ENCODE data around the gene PLA2G4E. TPM values are rescaled to one million over a fixed set of nuclear protein-coding genes. Genes with fewer than 3 reads are reported as not detected.

PLA2G4E gene
- total RNA-seq, 1 donor from 2014 or later = 1.5 TPM

GRCh38 chr15:42007386-42007785 lies 13.5 kb downstream of the PLA2G4E start:
- Histone ChIP-seq H3K4me3 (no peak overlapping the region), H3K27ac (no peak overlapping the region), H3K27me3 (no peaks in the 10 kb centered on the region), H3K9me3 (no peaks in the 10 kb centered on the region), H3K36me3 (no peaks in the 10 kb centered on the region), H3K4me1 (no peaks in the 10 kb centered on the region)
- intact Hi-C loops (cut with DNase I) = no loop called here
- ATAC-seq (no peak), DNase-seq (no peak)
- TF ChIP-seq CTCF (IDR thresholded peaks at IDR 0.05) = no peak

- no peak for TF ChIP-seq CTCF (IDR thresholded peaks at IDR 0.05)
- H3K27me3 ChIP-seq = no peaks in the 10 kb centered on the region
- H3K27ac ChIP-seq = no peak overlapping the region
- no peaks in the 10 kb centered on the region for H3K4me1 ChIP-seq
- H3K36me3 ChIP-seq = no peaks in the 10 kb centered on the region
- H3K9me3 ChIP-seq = no peaks in the 10 kb centered on the region
- DNase-seq (no peak), ATAC-seq (no peak)
- H3K4me3 ChIP-seq = no peak overlapping the region
- intact Hi-C loops (cut with DNase I) = no loop called here
These were observed 18.5 kb downstream of the PLA2G4E start for GRCh38 chr15:42002333-42002732.

- H3K27ac ChIP-seq = no peak overlapping the region
- no peaks in the 10 kb centered on the region for H3K36me3 ChIP-seq
- H3K9me3 ChIP-seq = no peaks in the 10 kb centered on the region
- DNase-seq (no peak), ATAC-seq (no peak)
- H3K4me1 ChIP-seq = no peaks in the 10 kb centered on the region
- intact Hi-C loops (cut with DNase I) = no loop called here
- TF ChIP-seq CTCF (IDR thresholded peaks at IDR 0.05) = no peak
- no peaks in the 10 kb centered on the region for H3K27me3 ChIP-seq
- no peak overlapping the region for H3K4me3 ChIP-seq
These were observed 19.6 kb downstream of the PLA2G4E start for GRCh38 chr15:42001236-42001635.

- Histone ChIP-seq H3K27me3 (no peaks in the 10 kb centered on the region), H3K27ac (no peak overlapping the region), H3K4me1 (no peaks in the 10 kb centered on the region), H3K9me3 (no peaks in the 10 kb centered on the region), H3K36me3 (no peaks in the 10 kb centered on the region), H3K4me3 (no peak overlapping the region)
- TF ChIP-seq CTCF (IDR thresholded peaks at IDR 0.05) = no peak
- intact Hi-C loops (cut with DNase I) = no loop called here
- ATAC-seq (no peak), DNase-seq (peak; percentile 2)
These were observed 21.3 kb downstream of the PLA2G4E start for GRCh38 chr15:41999290-42000285.

- DNase-seq (peak; percentile 48), ATAC-seq (no peak)
- intact Hi-C loops (cut with DNase I) = no loop called here
- Histone ChIP-seq H3K27me3 (no peaks in the 10 kb centered on the region), H3K27ac (no peak overlapping the region), H3K4me1 (peaks cover 5% of the 10 kb centered on the region), H3K36me3 (no peaks in the 10 kb centered on the region), H3K9me3 (no peaks in the 10 kb centered on the region), H3K4me3 (no peak overlapping the region)
- no peak for TF ChIP-seq CTCF (IDR thresholded peaks at IDR 0.05)
These were observed 23.0 kb downstream of the PLA2G4E start for GRCh38 chr15:41997845-41998244.

Data from upper lobe of right lung (tissue), 1 donor.